ENCODE data around the gene RUNX1.

The RUNX1 gene

GRCh38 chr21:35058058-35058457 lies 9.0 kb upstream of the RUNX1 start:
- no peak for DNase-seq

GRCh38 chr21:35057428-35057827 lies 8.3 kb upstream of the RUNX1 start:
- no peak for DNase-seq

GRCh38 chr21:35053356-35054096 lies 4.4 kb upstream of the RUNX1 start:
- DNase-seq: no peak

GRCh38 chr21:35052801-35053200 lies 3.7 kb upstream of the RUNX1 start:
- no peak for DNase-seq

GRCh38 chr21:35051287-35051818 lies 2.3 kb upstream of the RUNX1 start:
- DNase-seq: peak; percentile 78

- DNase-seq: no peak
These were observed 1.5 kb upstream of the RUNX1 start for GRCh38 chr21:35050348-35051286.

GRCh38 chr21:35048183-35048601 lies 910 bp downstream of the RUNX1 start:
- peak; percentile 43 for DNase-seq

- DNase-seq: no peak
These were observed 2.2 kb downstream of the RUNX1 start for GRCh38 chr21:35046880-35047229.

GRCh38 chr21:35046263-35046624 lies 2.9 kb downstream of the RUNX1 start:
- DNase-seq: no peak

GRCh38 chr21:35045542-35046262 lies 3.4 kb downstream of the RUNX1 start:
- peak; percentile 34 for DNase-seq

- no peak for DNase-seq
These were observed 4.1 kb downstream of the RUNX1 start for GRCh38 chr21:35044770-35045541.

GRCh38 chr21:35044128-35044527 lies 5.0 kb downstream of the RUNX1 start:
- DNase-seq: no peak

- no peak for DNase-seq
These were observed 5.6 kb downstream of the RUNX1 start for GRCh38 chr21:35043549-35043948.

GRCh38 chr21:35042836-35043235 lies 6.3 kb downstream of the RUNX1 start:
- DNase-seq: no peak

- no peak for DNase-seq
These were observed 7.2 kb downstream of the RUNX1 start for GRCh38 chr21:35041881-35042280.

GRCh38 chr21:35041122-35041521 lies 8.0 kb downstream of the RUNX1 start:
- no peak for DNase-seq

- DNase-seq: no peak
These were observed 9.4 kb downstream of the RUNX1 start for GRCh38 chr21:35039595-35040289.

- DNase-seq: no peak
These were observed 10.3 kb downstream of the RUNX1 start for GRCh38 chr21:35038772-35039319.

- no peak for DNase-seq
These were observed 11.7 kb downstream of the RUNX1 start for GRCh38 chr21:35037384-35037765.

GRCh38 chr21:35036465-35037383 lies 12.4 kb downstream of the RUNX1 start:
- no peak for DNase-seq
